GM23338 (cell line): ENCODE data around the gene KLHL8. TPM values are rescaled to one million over a fixed set of nuclear protein-coding genes. Genes with fewer than 3 reads are reported as not detected.

Source experiments
- ATAC-seq: fragments of 200-7000 bp; cut with Tn5 transposase; 3 replicates; pipeline ENCODE4 v1.9.1; 2020
- DNase-seq: peaks from one replicate; pipeline ENCODE4 v3.0.0-alpha.2; 2015; ENCODE audit warnings: low spot score
- H2AFZ ChIP-seq: fragments of 200-600 bp; sonication (generic); 2 replicates; pipeline ENCODE4 v1.8.0; 2016; ENCODE audit warnings: antibody characterized with exemption, mild to moderate bottlenecking, moderate library complexity
- H3F3A ChIP-seq: fragments of 200-600 bp; sonication (generic); replicated peaks from 2 replicates; pipeline ENCODE4 v1.8.0; 2017; ENCODE audit warnings: antibody characterized with exemption, mixed run types, low read depth
- H3K27ac ChIP-seq: fragments of 200-600 bp; sonication (generic); 2 replicates; pipeline ENCODE4 v1.6.1; 2016; ENCODE audit warnings: low read depth
- H3K27me3 ChIP-seq: fragments of 200-600 bp; sonication (generic); 2 replicates; pipeline ENCODE4 v1.8.0; 2016; ENCODE audit warnings: mild to moderate bottlenecking, mixed run types, moderate library complexity; ENCODE audit not compliant: insufficient read depth
- H3K36me3 ChIP-seq: fragments of 200-600 bp; sonication (generic); 2 replicates; pipeline ENCODE4 v1.8.0; 2016; ENCODE audit warnings: mild to moderate bottlenecking; ENCODE audit not compliant: insufficient read depth
- H3K4me1 ChIP-seq: fragments of 200-600 bp; sonication (generic); 2 replicates; pipeline ENCODE4 v1.8.0; 2016; ENCODE audit warnings: mild to moderate bottlenecking, moderate library complexity; ENCODE audit not compliant: insufficient read depth
- H3K4me2 ChIP-seq: fragments of 200-600 bp; sonication (generic); 2 replicates; pipeline ENCODE4 v1.7.1; 2017; ENCODE audit warnings: mixed run types
- H3K4me3 ChIP-seq: fragments of 200-600 bp; sonication (generic); 2 replicates; pipeline ENCODE4 v1.6.1; 2016; ENCODE audit warnings: mixed run types
- H3K79me2 ChIP-seq: fragments of 200-600 bp; sonication (generic); replicated peaks from 2 replicates; pipeline ENCODE4 v1.8.0; 2017; ENCODE audit warnings: mild to moderate bottlenecking; ENCODE audit not compliant: insufficient read depth
- H3K9me2 ChIP-seq: fragments of 200-600 bp; sonication (generic); 2 replicates; pipeline ENCODE4 v1.8.0; 2017; ENCODE audit not compliant: insufficient read depth
- H4K20me1 ChIP-seq: fragments of 200-600 bp; sonication (generic); replicated peaks from 2 replicates; pipeline ENCODE4 v1.8.0; 2017; ENCODE audit warnings: mild to moderate bottlenecking; ENCODE audit not compliant: insufficient read depth
- H3K27ac Mint-ChIP-seq: 2 replicates; pipeline ENCODE4 v1.8.0; 2020; ENCODE audit warnings: inconsistent platforms, mild to moderate bottlenecking, moderate library complexity, mixed read lengths
- H3K27me3 Mint-ChIP-seq: 3 replicates; pipeline ENCODE4 v1.8.0; 2022; ENCODE audit warnings: low read depth, mild to moderate bottlenecking, moderate library complexity, mixed read lengths, inconsistent platforms; ENCODE audit not compliant: insufficient read depth, poor library complexity
- H3K36me3 Mint-ChIP-seq: 3 replicates; pipeline ENCODE4 v1.8.0; 2021; ENCODE audit warnings: low read depth, mild to moderate bottlenecking, inconsistent platforms, moderate library complexity, mixed read lengths
- H3K4me1 Mint-ChIP-seq: 3 replicates; pipeline ENCODE4 v1.8.0; 2020; ENCODE audit warnings: mild to moderate bottlenecking, inconsistent platforms, mixed read lengths
- H3K4me3 Mint-ChIP-seq: 3 replicates; pipeline ENCODE4 v1.8.0; 2021; ENCODE audit warnings: moderate library complexity, mild to moderate bottlenecking, inconsistent platforms, mixed read lengths
- H3K9me3 Mint-ChIP-seq: 3 replicates; pipeline ENCODE4 v1.8.0; 2020; ENCODE audit warnings: moderate library complexity, mild to moderate bottlenecking, inconsistent platforms, mixed read lengths
- CREB1 ChIP-seq: fragments of 250-450 bp; sonication (Bioruptor Pico); IDR thresholded peaks from 2 replicates; pipeline ENCODE4 v1.5.0; 2020; ENCODE audit warnings: low read depth, mild to moderate bottlenecking, moderate library complexity
- EZH2 ChIP-seq: fragments of 200-600 bp; sonication (generic); IDR thresholded peaks from one replicate; pipeline ENCODE4 v1.8.0; 2017; ENCODE audit warnings: antibody characterized with exemption, mild to moderate bottlenecking, low read depth; ENCODE audit not compliant: unreplicated experiment
- EZH2phosphoT487 ChIP-seq: fragments of 200-600 bp; sonication (generic); IDR thresholded peaks from one replicate; pipeline ENCODE4 v1.8.1; 2018; ENCODE audit warnings: antibody characterized with exemption; ENCODE audit not compliant: unreplicated experiment
- JUNB ChIP-seq: IDR thresholded peaks from one replicate; pipeline ENCODE4 v1.6.1; 2016; ENCODE audit warnings: antibody characterized with exemption; ENCODE audit not compliant: unreplicated experiment
- POLR2AphosphoS5 ChIP-seq: IDR thresholded peaks from 2 replicates; pipeline ENCODE4 v1.6.1; 2016; ENCODE audit warnings: antibody characterized with exemption, low read depth
- ZNF114 ChIP-seq: fragments of 250-450 bp; sonication (Bioruptor Pico); IDR thresholded peaks from 2 replicates; pipeline ENCODE4 v1.5.0; 2020; ENCODE audit warnings: mild to moderate bottlenecking, moderate library complexity
- ZNF331 ChIP-seq: fragments of 250-450 bp; sonication (Bioruptor Pico); IDR thresholded peaks from 2 replicates; pipeline ENCODE4 v1.5.0; 2020; ENCODE audit warnings: low read depth, mild to moderate bottlenecking, moderate library complexity
- polyA plus RNA-seq: library from polyadenylated mRNA; unstranded; fragments of >200 nt; fragmentation: Nextera tagmentation; extraction: Ambion mirVana; gene quantifications from 2 replicates; pipeline ENCODE4 v1.2.1, GENCODE V29; 2016
- total RNA-seq: library from RNA; depleted of rRNA; stranded (reverse); fragments of >200 nt; shearing (Covaris generic); gene quantifications from 2 replicates; pipeline ENCODE4 v1.2.3, GENCODE V29; 2014
- TF ChIP-seq, protein P1 (sequence below): IDR thresholded peaks from one replicate; pipeline ENCODE4 v1.6.1; 2018; ENCODE audit warnings: antibody characterized with exemption; ENCODE audit not compliant: unreplicated experiment
- TF ChIP-seq, protein P2 (sequence below): fragments of 250-450 bp; sonication (Bioruptor Pico); IDR thresholded peaks from 2 replicates; pipeline ENCODE4 v1.5.0; 2020; ENCODE audit warnings: mild to moderate bottlenecking, moderate library complexity

Gene KLHL8
- total and polyA plus RNA-seq, 2 experiments from 2014 or later: 3.3 to 7.2 TPM

DNA sequence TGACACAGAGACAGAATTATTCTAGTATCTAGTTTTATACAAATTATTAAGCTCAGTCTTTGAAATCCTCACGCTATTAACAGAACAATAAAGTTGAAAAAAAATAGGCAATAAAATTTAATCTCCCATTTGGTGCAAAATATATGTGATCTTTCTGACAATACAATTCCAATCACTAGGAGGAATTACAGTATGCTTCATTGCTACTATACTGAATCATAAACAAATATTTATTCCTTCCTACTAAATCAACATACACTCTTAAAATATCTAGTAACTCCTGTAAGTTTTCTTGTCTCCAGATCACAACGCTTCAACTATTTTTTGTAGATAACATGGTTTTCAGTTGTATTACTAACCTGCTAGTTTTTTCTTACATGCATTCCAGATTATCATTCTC lies 45.7 kb downstream of the KLHL8 start (continued):
- TF ChIP-seq, protein P1, sequence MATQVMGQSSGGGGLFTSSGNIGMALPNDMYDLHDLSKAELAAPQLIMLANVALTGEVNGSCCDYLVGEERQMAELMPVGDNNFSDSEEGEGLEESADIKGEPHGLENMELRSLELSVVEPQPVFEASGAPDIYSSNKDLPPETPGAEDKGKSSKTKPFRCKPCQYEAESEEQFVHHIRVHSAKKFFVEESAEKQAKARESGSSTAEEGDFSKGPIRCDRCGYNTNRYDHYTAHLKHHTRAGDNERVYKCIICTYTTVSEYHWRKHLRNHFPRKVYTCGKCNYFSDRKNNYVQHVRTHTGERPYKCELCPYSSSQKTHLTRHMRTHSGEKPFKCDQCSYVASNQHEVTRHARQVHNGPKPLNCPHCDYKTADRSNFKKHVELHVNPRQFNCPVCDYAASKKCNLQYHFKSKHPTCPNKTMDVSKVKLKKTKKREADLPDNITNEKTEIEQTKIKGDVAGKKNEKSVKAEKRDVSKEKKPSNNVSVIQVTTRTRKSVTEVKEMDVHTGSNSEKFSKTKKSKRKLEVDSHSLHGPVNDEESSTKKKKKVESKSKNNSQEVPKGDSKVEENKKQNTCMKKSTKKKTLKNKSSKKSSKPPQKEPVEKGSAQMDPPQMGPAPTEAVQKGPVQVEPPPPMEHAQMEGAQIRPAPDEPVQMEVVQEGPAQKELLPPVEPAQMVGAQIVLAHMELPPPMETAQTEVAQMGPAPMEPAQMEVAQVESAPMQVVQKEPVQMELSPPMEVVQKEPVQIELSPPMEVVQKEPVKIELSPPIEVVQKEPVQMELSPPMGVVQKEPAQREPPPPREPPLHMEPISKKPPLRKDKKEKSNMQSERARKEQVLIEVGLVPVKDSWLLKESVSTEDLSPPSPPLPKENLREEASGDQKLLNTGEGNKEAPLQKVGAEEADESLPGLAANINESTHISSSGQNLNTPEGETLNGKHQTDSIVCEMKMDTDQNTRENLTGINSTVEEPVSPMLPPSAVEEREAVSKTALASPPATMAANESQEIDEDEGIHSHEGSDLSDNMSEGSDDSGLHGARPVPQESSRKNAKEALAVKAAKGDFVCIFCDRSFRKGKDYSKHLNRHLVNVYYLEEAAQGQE: no peak

DNA sequence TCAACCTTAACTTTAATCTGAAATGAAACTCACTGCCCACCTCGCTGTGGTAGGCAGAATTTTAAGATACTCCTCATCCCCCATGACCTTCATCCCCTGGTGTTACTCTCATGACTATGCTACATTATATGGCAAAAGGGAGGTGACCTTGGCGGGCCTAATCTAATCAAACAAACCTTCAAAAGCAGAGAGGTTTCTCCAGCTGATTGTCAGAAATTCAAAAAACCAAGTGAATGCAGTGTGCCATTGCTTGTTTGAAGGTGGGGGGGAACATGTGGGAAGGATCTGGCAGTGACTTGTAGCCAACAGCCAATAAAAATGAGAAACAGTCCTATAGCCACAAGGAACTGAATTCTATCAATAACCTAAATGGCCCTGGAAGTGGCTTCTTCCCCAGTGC lies 48.5 kb downstream of the KLHL8 start:
- Histone ChIP-seq H3K27me3 (no peaks in the 10 kb centered on the region), H3K79me2 (no peaks in the 10 kb centered on the region), H3K4me1 (no peaks in the 10 kb centered on the region), H3F3A (no peaks in the 10 kb centered on the region), H3K27ac (no peak overlapping the region), H2AFZ (no peak overlapping the region), H3K36me3 (no peaks in the 10 kb centered on the region; the same call in 1 of the 2 replicates), H3K9me2 (no peaks in the 10 kb centered on the region; the same call in 1 of the 2 replicates), H4K20me1 (no peaks in the 10 kb centered on the region), H3K4me2 (no peak overlapping the region), H3K4me3 (no peak overlapping the region)
- Mint-ChIP-seq H3K4me3 (no peak overlapping the region), H3K9me3 (no peaks in the 10 kb centered on the region), H3K36me3 (no peaks in the 10 kb centered on the region), H3K4me1 (no peaks in the 10 kb centered on the region), H3K27ac (no peak overlapping the region), H3K27me3 (no peaks in the 10 kb centered on the region)
- TF ChIP-seq, protein P2, sequence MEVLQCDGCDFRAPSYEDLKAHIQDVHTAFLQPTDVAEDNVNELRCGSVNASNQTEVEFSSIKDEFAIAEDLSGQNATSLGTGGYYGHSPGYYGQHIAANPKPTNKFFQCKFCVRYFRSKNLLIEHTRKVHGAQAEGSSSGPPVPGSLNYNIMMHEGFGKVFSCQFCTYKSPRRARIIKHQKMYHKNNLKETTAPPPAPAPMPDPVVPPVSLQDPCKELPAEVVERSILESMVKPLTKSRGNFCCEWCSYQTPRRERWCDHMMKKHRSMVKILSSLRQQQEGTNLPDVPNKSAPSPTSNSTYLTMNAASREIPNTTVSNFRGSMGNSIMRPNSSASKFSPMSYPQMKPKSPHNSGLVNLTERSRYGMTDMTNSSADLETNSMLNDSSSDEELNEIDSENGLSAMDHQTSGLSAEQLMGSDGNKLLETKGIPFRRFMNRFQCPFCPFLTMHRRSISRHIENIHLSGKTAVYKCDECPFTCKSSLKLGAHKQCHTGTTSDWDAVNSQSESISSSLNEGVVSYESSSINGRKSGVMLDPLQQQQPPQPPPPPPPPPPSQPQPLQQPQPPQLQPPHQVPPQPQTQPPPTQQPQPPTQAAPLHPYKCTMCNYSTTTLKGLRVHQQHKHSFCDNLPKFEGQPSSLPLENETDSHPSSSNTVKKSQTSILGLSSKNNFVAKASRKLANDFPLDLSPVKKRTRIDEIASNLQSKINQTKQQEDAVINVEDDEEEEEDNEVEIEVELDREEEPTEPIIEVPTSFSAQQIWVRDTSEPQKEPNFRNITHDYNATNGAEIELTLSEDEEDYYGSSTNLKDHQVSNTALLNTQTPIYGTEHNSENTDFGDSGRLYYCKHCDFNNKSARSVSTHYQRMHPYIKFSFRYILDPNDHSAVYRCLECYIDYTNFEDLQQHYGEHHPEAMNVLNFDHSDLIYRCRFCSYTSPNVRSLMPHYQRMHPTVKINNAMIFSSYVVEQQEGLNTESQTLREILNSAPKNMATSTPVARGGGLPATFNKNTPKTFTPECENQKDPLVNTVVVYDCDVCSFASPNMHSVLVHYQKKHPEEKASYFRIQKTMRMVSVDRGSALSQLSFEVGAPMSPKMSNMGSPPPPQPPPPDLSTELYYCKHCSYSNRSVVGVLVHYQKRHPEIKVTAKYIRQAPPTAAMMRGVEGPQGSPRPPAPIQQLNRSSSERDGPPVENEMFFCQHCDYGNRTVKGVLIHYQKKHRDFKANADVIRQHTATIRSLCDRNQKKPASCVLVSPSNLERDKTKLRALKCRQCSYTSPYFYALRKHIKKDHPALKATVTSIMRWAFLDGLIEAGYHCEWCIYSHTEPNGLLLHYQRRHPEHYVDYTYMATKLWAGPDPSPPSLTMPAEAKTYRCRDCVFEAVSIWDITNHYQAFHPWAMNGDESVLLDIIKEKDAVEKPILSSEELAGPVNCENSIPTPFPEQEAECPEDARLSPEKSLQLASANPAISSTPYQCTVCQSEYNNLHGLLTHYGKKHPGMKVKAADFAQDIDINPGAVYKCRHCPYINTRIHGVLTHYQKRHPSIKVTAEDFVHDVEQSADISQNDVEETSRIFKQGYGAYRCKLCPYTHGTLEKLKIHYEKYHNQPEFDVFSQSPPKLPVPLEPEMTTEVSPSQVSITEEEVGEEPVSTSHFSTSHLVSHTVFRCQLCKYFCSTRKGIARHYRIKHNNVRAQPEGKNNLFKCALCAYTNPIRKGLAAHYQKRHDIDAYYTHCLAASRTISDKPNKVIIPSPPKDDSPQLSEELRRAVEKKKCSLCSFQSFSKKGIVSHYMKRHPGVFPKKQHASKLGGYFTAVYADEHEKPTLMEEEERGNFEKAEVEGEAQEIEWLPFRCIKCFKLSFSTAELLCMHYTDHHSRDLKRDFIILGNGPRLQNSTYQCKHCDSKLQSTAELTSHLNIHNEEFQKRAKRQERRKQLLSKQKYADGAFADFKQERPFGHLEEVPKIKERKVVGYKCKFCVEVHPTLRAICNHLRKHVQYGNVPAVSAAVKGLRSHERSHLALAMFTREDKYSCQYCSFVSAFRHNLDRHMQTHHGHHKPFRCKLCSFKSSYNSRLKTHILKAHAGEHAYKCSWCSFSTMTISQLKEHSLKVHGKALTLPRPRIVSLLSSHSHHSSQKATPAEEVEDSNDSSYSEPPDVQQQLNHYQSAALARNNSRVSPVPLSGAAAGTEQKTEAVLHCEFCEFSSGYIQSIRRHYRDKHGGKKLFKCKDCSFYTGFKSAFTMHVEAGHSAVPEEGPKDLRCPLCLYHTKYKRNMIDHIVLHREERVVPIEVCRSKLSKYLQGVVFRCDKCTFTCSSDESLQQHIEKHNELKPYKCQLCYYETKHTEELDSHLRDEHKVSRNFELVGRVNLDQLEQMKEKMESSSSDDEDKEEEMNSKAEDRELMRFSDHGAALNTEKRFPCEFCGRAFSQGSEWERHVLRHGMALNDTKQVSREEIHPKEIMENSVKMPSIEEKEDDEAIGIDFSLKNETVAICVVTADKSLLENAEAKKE: no peak
- no peak for TF ChIP-seq CREB1
- TF ChIP-seq EZH2: no peak
- no peak for TF ChIP-seq POLR2AphosphoS5
- no peak for TF ChIP-seq ZNF331 (CRISPR knock-in tag)
- no peak for TF ChIP-seq JUNB
- no peak for TF ChIP-seq EZH2phosphoT487
- TF ChIP-seq, protein P1: no peak
- TF ChIP-seq ZNF114 (CRISPR knock-in tag): no peak
- ATAC-seq (no peak), DNase-seq (no peak)
